ENCODE data around the gene NEK4. TPM values are rescaled to one million over a fixed set of nuclear protein-coding genes. Genes with fewer than 3 reads are reported as not detected.

Gene NEK4
- polyA plus RNA-seq, 1 of the 3 experiments (the other 2 are of a cell fraction): 8.8 TPM

GRCh38 chr3:52782412-52783210 lies 11.9 kb upstream of the NEK4 start:
- no peaks in the 10 kb centered on the region for H3K36me3 ChIP-seq (replicated peaks in 1 of 2; ENCODE audit: control insufficient read depth in 1 of 2, insufficient read depth in 2 of 2, low read length in 1 of 2)
- no peaks in the 10 kb centered on the region; a peak in 1 of 4 replicates for H3K4me1 ChIP-seq (ENCODE audit: control insufficient read depth in 1 of 2, insufficient read depth in 2 of 2, low read depth in 1 of 2, low read length in 1 of 2)
- TF ChIP-seq FOSL2 (IDR thresholded peaks at IDR 0.05; ENCODE audit: borderline replicate concordance, low read depth) (no peak), NFIC (IDR thresholded peaks at IDR 0.05; ENCODE audit: borderline replicate concordance) (no peak), CHD2 (IDR thresholded peaks at IDR 0.05; ENCODE audit: low read length, partially characterized antibody) (no peak), PBX3 (IDR thresholded peaks at IDR 0.05) (no peak), YY1 (IDR thresholded peaks at IDR 0.05; ENCODE audit: low read depth) (no peak), RFX5 (IDR thresholded peaks at IDR 0.05; ENCODE audit: low read length) (no peak), GABPA (IDR thresholded peaks at IDR 0.05; ENCODE audit: low read depth) (no peak), TEAD4 (IDR thresholded peaks at IDR 0.05; ENCODE audit: borderline replicate concordance, insufficient read depth) (no peak), JUND (IDR thresholded peaks at IDR 0.05) (no peak), POLR2AphosphoS5 (IDR thresholded peaks at IDR 0.05; ENCODE audit: low read depth, low read length) (no peak)
- 59% methylated on average over 11 of the region's 12 CpGs for WGBS (ENCODE audit: low lambda C conversion rate)
- H3F3A ChIP-seq (replicated peaks; ENCODE audit: insufficient read depth): no peaks in the 10 kb centered on the region
- no peaks in the 10 kb centered on the region for H3K9me2 ChIP-seq
- peaks cover 13% of the 10 kb centered on the region; the same call in 1 of the 2 replicates for H3K27me3 ChIP-seq (ENCODE audit: insufficient read depth)
- H3K9me3 ChIP-seq: no peaks in the 10 kb centered on the region
- no peaks in the 10 kb centered on the region for H4K20me1 ChIP-seq (ENCODE audit: insufficient read depth)
- H3K4me2 ChIP-seq: no peak overlapping the region
- H3K79me2 ChIP-seq (ENCODE audit: insufficient read depth): no peaks in the 10 kb centered on the region
- CTCF ChIA-PET: no interaction called here
- no peak overlapping the region for H2AFZ ChIP-seq (ENCODE audit: low read depth)
- DNase-seq: no peak
- POLR2A ChIA-PET: no interaction called here
- H3K27ac ChIP-seq (ENCODE audit: low read depth in 2 of 2, low read length in 1 of 2): no peak overlapping the region
- no peak overlapping the region for H3K9ac ChIP-seq
- H3K4me3 ChIP-seq (ENCODE audit: low read depth in 2 of 2, low read length in 1 of 2): no peak overlapping the region

- Histone ChIP-seq H3K4me1 (ENCODE audit: control insufficient read depth in 1 of 2, insufficient read depth in 2 of 2, low read depth in 1 of 2, low read length in 1 of 2) (no peaks in the 10 kb centered on the region; a peak in 1 of 4 replicates), H3K9me3 (no peaks in the 10 kb centered on the region), H3K36me3 (replicated peaks in 1 of 2; ENCODE audit: control insufficient read depth in 1 of 2, insufficient read depth in 2 of 2, low read length in 1 of 2) (no peaks in the 10 kb centered on the region), H3K79me2 (ENCODE audit: insufficient read depth) (no peaks in the 10 kb centered on the region), H2AFZ (ENCODE audit: low read depth) (no peak overlapping the region), H3K9me2 (no peaks in the 10 kb centered on the region), H3K4me2 (no peak overlapping the region), H4K20me1 (ENCODE audit: insufficient read depth) (no peaks in the 10 kb centered on the region), H3F3A (replicated peaks; ENCODE audit: insufficient read depth) (no peaks in the 10 kb centered on the region), H3K9ac (no peak overlapping the region), H3K4me3 (ENCODE audit: low read depth in 2 of 2, low read length in 1 of 2) (no peak overlapping the region), H3K27ac (ENCODE audit: low read depth in 2 of 2, low read length in 1 of 2) (no peak overlapping the region), H3K27me3 (ENCODE audit: insufficient read depth) (peaks cover 13% of the 10 kb centered on the region; the same call in 1 of the 2 replicates)
- WGBS (ENCODE audit: low lambda C conversion rate): 28% methylated on average over 12 of the region's 13 CpGs
- ChIA-PET POLR2A (no interaction called here), CTCF (no interaction called here)
- no peak for DNase-seq
- no peak for TF ChIP-seq YY1 (IDR thresholded peaks at IDR 0.05; ENCODE audit: low read depth)
- TF ChIP-seq ELF1 (IDR thresholded peaks at IDR 0.05): no peak
These were observed 11.0 kb upstream of the NEK4 start for GRCh38 chr3:52781741-52782140.
